ENCODE results near the gene CEPT1. TPM values are rescaled to one million over a fixed set of nuclear protein-coding genes. Genes with fewer than 3 reads are reported as not detected.

The CEPT1 gene
- total and polyA plus RNA-seq, 9 of the 15 experiments (the other 6 are each of a cell fraction or from before 2014, with no cell fraction given), result 24.4 to 72.6 (median 42.4) TPM

DNA sequence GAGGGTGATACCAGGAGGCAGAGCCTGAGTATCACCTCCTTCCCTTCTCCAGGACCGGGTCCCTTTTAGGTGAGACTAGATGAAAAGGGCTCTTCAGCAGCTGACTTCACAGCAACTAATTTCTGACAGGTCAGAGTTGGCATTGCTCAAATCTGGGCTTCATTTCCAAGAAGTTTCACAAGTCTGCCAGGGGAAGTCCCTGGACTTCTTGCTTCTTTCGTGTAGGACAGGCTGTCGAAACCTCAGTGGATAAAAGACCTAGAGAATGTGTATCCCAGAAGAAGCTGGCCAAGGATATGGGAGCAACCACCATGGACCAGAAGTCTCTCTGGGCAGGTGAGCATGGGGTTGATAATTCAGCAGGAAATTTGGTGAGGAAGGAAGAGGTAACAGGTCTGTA lies 87.4 kb downstream of the CEPT1 start, which contains the start of gene CHI3L2 (continued):
- TF ChIP-seq CXXC5 (CRISPR knock-in tag; IDR thresholded peaks at IDR 0.05), result no peak
- TF ChIP-seq ETS2 (tag; IDR thresholded peaks at IDR 0.05; ENCODE audit: borderline replicate concordance, poor library complexity, severe bottlenecking), result no peak

DNA sequence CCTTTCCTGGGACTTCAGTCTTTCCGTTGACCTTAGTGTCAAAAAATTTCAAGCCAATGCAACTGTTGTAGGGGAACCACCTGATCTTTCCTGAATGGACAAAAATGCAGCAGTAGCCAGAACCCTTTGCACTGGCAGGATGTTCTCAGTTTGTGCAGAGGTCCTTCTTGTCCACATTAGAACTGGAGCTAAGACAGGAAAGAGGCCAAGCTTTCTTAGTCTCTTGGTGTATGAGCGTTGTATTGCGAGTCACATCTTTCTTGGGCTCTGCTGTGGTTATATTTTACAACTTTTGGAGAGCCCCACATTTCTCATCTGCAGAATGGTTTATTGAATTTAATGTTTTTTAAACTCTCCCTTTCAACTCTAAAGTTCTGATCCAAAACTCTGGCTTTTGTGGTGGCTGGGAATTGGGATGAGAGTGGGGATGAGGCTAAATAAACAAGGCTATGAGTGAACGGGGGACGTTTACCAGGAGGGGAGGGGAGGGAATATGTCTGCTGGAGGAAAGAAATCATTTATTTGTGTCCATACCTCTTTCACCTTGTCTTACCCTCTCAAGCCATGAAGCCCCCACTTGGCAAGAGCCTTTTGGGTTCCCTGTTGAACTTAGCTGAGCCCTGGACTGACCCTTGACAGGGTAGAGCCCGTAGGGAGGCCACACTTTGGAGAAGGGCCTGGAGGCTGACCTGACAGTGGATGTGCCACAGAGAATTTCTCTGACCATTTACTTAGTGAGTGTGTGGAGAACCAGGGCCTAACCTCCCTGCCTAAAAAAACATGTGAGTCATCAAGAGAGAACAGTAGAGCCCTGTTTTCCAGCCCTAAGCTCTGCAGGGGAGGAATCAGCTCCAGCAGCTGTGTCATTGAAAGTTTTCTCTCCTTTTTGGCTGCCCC lies 88.1 kb downstream of the CEPT1 start:
- H3K9me1 ChIP-seq (ENCODE audit: control insufficient read depth, insufficient read depth, low read length), result no peaks in the 10 kb centered on the region
- no peak; the same call in 2 of the 3 replicates for ATAC-seq
- no peaks in the 10 kb centered on the region for H3K9me3 ChIP-seq (replicated peaks; ENCODE audit: control insufficient read depth, insufficient read depth, low read depth, low read length)
- H3K27me3 ChIP-seq (ENCODE audit: control insufficient read depth in 2 of 2, insufficient read depth in 2 of 2, low read length in 2 of 2), result peaks cover 20 to 22% of the 10 kb centered on the region in 2 experiments
- no peak overlapping the region for H3K4me3 ChIP-seq
- no peaks in the 10 kb centered on the region for H3K4me1 ChIP-seq (replicated peaks in 1 of 2; ENCODE audit: control insufficient read depth in 2 of 2, insufficient read depth in 2 of 2, low read length in 2 of 2)
- 1% methylated on average over 6 of the region's 6 CpGs for WGBS (ENCODE audit: insufficient coverage, low coverage, missing lambda C conversion rate)
- intact Hi-C loops (cut with micrococcal nuclease) (no loop called here), in situ Hi-C loops (cut with MboI) (loop anchor here (10.0 kb wide), 1 partner anchor 167 kb away; no protein-coding TSS in a partner anchor)
- no peak for FAIRE-seq
- DNase-seq (ENCODE audit: extremely low read depth in 1 of 4, low spot score in 3 of 4), result no peak
- H2AFZ ChIP-seq (ENCODE audit: low read depth, low read length), result no peak overlapping the region
- H4K20me1 ChIP-seq (replicated peaks; ENCODE audit: control insufficient read depth, insufficient read depth, low read length), result 0 out of 2 replicates have a peak, but pooled peaks cover 2% of the 10 kb centered on the region
- no peak overlapping the region for H3K4me2 ChIP-seq (ENCODE audit: insufficient read depth, low read length)
- H3K79me2 ChIP-seq (ENCODE audit: control insufficient read depth, insufficient read depth, low read length), result no peaks in the 10 kb centered on the region
- no peak overlapping the region for H3K9ac ChIP-seq (ENCODE audit: insufficient read depth in 1 of 2, low read depth in 2 of 2, low read length in 2 of 2)
- no peaks in the 10 kb centered on the region for H3K36me3 ChIP-seq (ENCODE audit: control insufficient read depth, insufficient read depth, low read length)
- ChIA-PET CTCF (ENCODE audit: low intra/inter-chr PET ratio) (no interaction called here), POLR2A (interaction anchor here (1.0 kb wide), 1 partner anchor 203 kb away, joined by 5 read pairs; no protein-coding TSS in a partner anchor)
- no peak for TF ChIP-seq PHF21A (IDR thresholded peaks at IDR 0.05; ENCODE audit: borderline replicate concordance, low read depth)
- TF ChIP-seq, protein P1, sequence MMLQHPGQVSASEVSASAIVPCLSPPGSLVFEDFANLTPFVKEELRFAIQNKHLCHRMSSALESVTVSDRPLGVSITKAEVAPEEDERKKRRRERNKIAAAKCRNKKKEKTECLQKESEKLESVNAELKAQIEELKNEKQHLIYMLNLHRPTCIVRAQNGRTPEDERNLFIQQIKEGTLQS (IDR thresholded peaks at IDR 0.05), result 0 out of 2 replicates have a peak, but pooled peaks have one; percentile 17
- TF ChIP-seq, protein P1 (CRISPR knock-in tag; conservative IDR thresholded peaks at IDR 0.05), result no peak
- H3K27ac ChIP-seq (ENCODE audit: extremely low read depth, low read depth, low read length), result no peak overlapping the region
- no TSS peak for BruUV-seq (replicated peaks)

Data from K562 (cell line).